ENCODE measurements around the gene STXBP3. TPM values are rescaled to one million over a fixed set of nuclear protein-coding genes. Genes with fewer than 3 reads are reported as not detected.
A peak's percentile ranks its signal among the peaks of the same experiment; 100 is the strongest.

The STXBP3 gene
- total and polyA plus RNA-seq, 9 of the 15 experiments (the other 6 are each of a cell fraction or from before 2014, with no cell fraction given) = 32.5 to 52.5 (median 39.2) TPM

GRCh38 chr1:108742253-108742652, 4.2 kb upstream of the STXBP3 start:
- Histone ChIP-seq H3K4me2 (ENCODE audit: insufficient read depth, low read length) (no peak overlapping the region), H2AFZ (ENCODE audit: low read depth, low read length) (no peak overlapping the region; the same call in 1 of the 2 replicates), H3K9ac (ENCODE audit: insufficient read depth in 1 of 2, low read depth in 2 of 2, low read length in 2 of 2) (no peak overlapping the region), H3K4me1 (replicated peaks in 1 of 2; ENCODE audit: control insufficient read depth in 2 of 2, insufficient read depth in 2 of 2, low read length in 2 of 2) (peaks cover 3 to 4% of the 10 kb centered on the region in 2 experiments; a peak in 2 of 5 replicates), H3K27ac (ENCODE audit: extremely low read depth, low read depth, low read length) (no peak overlapping the region), H3K27me3 (ENCODE audit: control insufficient read depth in 2 of 2, insufficient read depth in 2 of 2, low read length in 2 of 2) (no peaks in the 10 kb centered on the region), H3K79me2 (ENCODE audit: control insufficient read depth, insufficient read depth, low read length) (peaks cover 8% of the 10 kb centered on the region; the same call in 2 of the 3 replicates), H3K9me3 (replicated peaks; ENCODE audit: control insufficient read depth, insufficient read depth, low read depth, low read length) (no peaks in the 10 kb centered on the region), H3K9me1 (ENCODE audit: control insufficient read depth, insufficient read depth, low read length) (no peaks in the 10 kb centered on the region), H4K20me1 (replicated peaks; ENCODE audit: control insufficient read depth, insufficient read depth, low read length) (no peaks in the 10 kb centered on the region), H3K4me3 (no peak overlapping the region), H3K36me3 (ENCODE audit: control insufficient read depth, insufficient read depth, low read length) (no peaks in the 10 kb centered on the region)
- no peak for ATAC-seq
- BruUV-seq (replicated peaks) = no TSS peak
- ChIA-PET POLR2A (interaction anchor here (0.8 to 1.3 kb wide), 2 partner anchors 75 to 134 kb away, joined by 3 read pairs; partner anchors contain the start of gene GPSM2), CTCF (ENCODE audit: low intra/inter-chr PET ratio) (no interaction called here)
- 0 out of 2 replicates have a peak, but pooled peaks have one; percentile 10 for TF ChIP-seq RFX1 (IDR thresholded peaks at IDR 0.05)
- TF ChIP-seq STAG1 (CRISPR knock-in tag; IDR thresholded peaks at IDR 0.05; ENCODE audit: borderline replicate concordance) = no peak
- WGBS (ENCODE audit: insufficient coverage, low coverage, missing lambda C conversion rate) = 58% methylated on average over 6 of the region's 6 CpGs
- in situ Hi-C loops (cut with MboI) (no loop called here), intact Hi-C loops (cut with micrococcal nuclease) (loop anchor here (10.0 kb wide), 1 partner anchor 363 kb away; no protein-coding TSS in a partner anchor)
- no peak for DNase-seq (ENCODE audit: extremely low read depth in 1 of 4, low spot score in 3 of 4)
- FAIRE-seq = no peak

GRCh38 chr1:108745980-108746381, 493 bp upstream of the STXBP3 start:
- intact Hi-C loops (cut with micrococcal nuclease) = loop anchor here (2.0 to 10.0 kb wide), 6 partner anchors 43 to 359 kb away; partner anchors contain the start of genes GPSM2 and PRPF38B
- TF ChIP-seq ZNF407 (IDR thresholded peaks at IDR 0.05; ENCODE audit: low read depth) = 0 out of 2 replicates have a peak, but pooled peaks have one; percentile 17

More at GRCh38 chr1:108745980-108746381, 493 bp upstream of the STXBP3 start:
- no peak for ATAC-seq
- no TSS peak for BruUV-seq (replicated peaks)
- Histone ChIP-seq H4K20me1 (replicated peaks; ENCODE audit: control insufficient read depth, insufficient read depth, low read length) (no peaks in the 10 kb centered on the region), H3K27ac (ENCODE audit: extremely low read depth, low read depth, low read length) (peak overlapping the region; percentile 57), H3K4me2 (ENCODE audit: insufficient read depth, low read length) (peak overlapping the region; percentile 94), H3K27me3 (ENCODE audit: control insufficient read depth in 2 of 2, insufficient read depth in 2 of 2, low read length in 2 of 2) (no peaks in the 10 kb centered on the region), H3K9me3 (replicated peaks; ENCODE audit: control insufficient read depth, insufficient read depth, low read depth, low read length) (no peaks in the 10 kb centered on the region), H3K4me3 (no peak overlapping the region), H3K79me2 (ENCODE audit: control insufficient read depth, insufficient read depth, low read length) (peaks cover 26% of the 10 kb centered on the region), H3K4me1 (replicated peaks in 1 of 2; ENCODE audit: control insufficient read depth in 2 of 2, insufficient read depth in 2 of 2, low read length in 2 of 2) (peaks cover 4 to 8% of the 10 kb centered on the region in 2 experiments; a peak in 4 of 5 replicates), H3K36me3 (ENCODE audit: control insufficient read depth, insufficient read depth, low read length) (peaks cover 6% of the 10 kb centered on the region; the same call in 1 of the 3 replicates), H3K9me1 (ENCODE audit: control insufficient read depth, insufficient read depth, low read length) (no peaks in the 10 kb centered on the region), H3K9ac (ENCODE audit: insufficient read depth in 1 of 2, low read depth in 2 of 2, low read length in 2 of 2) (peak overlapping the region; percentile 26 to 92; a peak in 2 of 4 replicates), H2AFZ (ENCODE audit: low read depth, low read length) (peak overlapping the region; percentile 97)
- 38% methylated on average over 3 of the region's 3 CpGs for WGBS (ENCODE audit: insufficient coverage, low coverage, missing lambda C conversion rate)
- in situ Hi-C loops (cut with MboI) = no loop called here
- POLR2A ChIA-PET = no interaction called here
- no peak for DNase-seq (ENCODE audit: extremely low read depth in 1 of 4, low spot score in 3 of 4)
- CTCF ChIA-PET (ENCODE audit: low intra/inter-chr PET ratio) = no interaction called here
- FAIRE-seq = no peak
